Lower lobe of right lung (tissue), 2 donors: ENCODE data around the gene CCDC141. TPM values are rescaled to one million over a fixed set of nuclear protein-coding genes. Genes with fewer than 3 reads are reported as not detected.

Experiments used
- ATAC-seq, 2 donors: fragments of 200-7000 bp; cut with Tn5 transposase; one replicate each; pipeline ENCODE4 v1.9.1; 2020 to 2022; ENCODE audit warnings: mild to moderate bottlenecking in 2 of 2, moderate library complexity in 2 of 2
- DNase-seq: peaks from one replicate; pipeline ENCODE4 v3.0.0-alpha.2; 2020
- H3K27ac ChIP-seq: fragments of 200-600 bp; one replicate; pipeline ENCODE4 v1.8.0; 2022
- H3K27me3 ChIP-seq: fragments of 200-600 bp; one replicate; pipeline ENCODE4 v1.8.0; 2022; ENCODE audit warnings: low read depth
- H3K36me3 ChIP-seq: fragments of 200-600 bp; one replicate; pipeline ENCODE4 v1.8.0; 2022; ENCODE audit warnings: mild to moderate bottlenecking
- H3K4me1 ChIP-seq: fragments of 200-600 bp; one replicate; pipeline ENCODE4 v1.8.0; 2022
- H3K4me3 ChIP-seq: fragments of 200-600 bp; one replicate; pipeline ENCODE4 v1.8.0; 2022; ENCODE audit warnings: mild to moderate bottlenecking
- H3K9me3 ChIP-seq: fragments of 200-600 bp; one replicate; pipeline ENCODE4 v1.8.0; 2022
- intact Hi-C: fragments of 100-400 bp; cut with DNase I; formaldehyde crosslinking; loops from one replicate; pipeline ENCODE4 v1.11.0; 2022
- total RNA-seq: library from RNA; stranded (reverse); fragmentation: NEBNext Ultra II Directional; extraction: Animal tissue kit (Norgen Biotek cat#: 25700); gene quantifications from one replicate; pipeline ENCODE4 v1.2.1, GENCODE V29; 2021
- TF ChIP-seq, protein P1 (sequence below): fragments of 200-600 bp; IDR thresholded peaks from one replicate; pipeline ENCODE4 v1.8.0; 2022; ENCODE audit warnings: antibody characterized with exemption, mild to moderate bottlenecking
- donor health status: DM: no; HTN: yes; CAD: no; lungs with severe emphysema.

The CCDC141 gene
- total RNA-seq, 1 donor from 2014 or later, result 40.5 TPM

DNA sequence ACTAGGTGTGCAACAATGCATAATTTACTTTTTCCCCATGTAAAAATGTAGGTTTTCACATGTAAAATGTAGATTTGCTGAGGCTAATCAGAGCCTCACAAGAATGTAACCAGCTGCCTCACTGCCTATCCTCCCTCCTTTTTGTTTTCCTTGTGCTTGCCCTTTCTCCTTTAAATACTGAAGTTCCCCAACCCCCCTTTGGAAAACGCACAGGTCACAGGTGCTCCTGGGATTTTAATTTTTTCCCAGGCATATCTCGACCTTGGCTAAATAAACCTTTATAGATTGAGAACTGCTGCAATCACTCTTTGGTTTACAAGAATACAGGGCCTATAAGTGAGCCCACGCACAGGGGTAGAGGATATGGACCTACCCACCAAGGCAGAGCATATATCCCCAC is 165.5 kb downstream of the CCDC141 start:
- Histone ChIP-seq H3K27me3 (no peaks in the 10 kb centered on the region), H3K9me3 (no peaks in the 10 kb centered on the region), H3K4me3 (no peak overlapping the region), H3K4me1 (no peaks in the 10 kb centered on the region), H3K27ac (no peak overlapping the region), H3K36me3 (no peaks in the 10 kb centered on the region)
- DNase-seq (no peak), ATAC-seq (no peak)
- intact Hi-C loops, result no loop called here
- TF ChIP-seq, protein P1, sequence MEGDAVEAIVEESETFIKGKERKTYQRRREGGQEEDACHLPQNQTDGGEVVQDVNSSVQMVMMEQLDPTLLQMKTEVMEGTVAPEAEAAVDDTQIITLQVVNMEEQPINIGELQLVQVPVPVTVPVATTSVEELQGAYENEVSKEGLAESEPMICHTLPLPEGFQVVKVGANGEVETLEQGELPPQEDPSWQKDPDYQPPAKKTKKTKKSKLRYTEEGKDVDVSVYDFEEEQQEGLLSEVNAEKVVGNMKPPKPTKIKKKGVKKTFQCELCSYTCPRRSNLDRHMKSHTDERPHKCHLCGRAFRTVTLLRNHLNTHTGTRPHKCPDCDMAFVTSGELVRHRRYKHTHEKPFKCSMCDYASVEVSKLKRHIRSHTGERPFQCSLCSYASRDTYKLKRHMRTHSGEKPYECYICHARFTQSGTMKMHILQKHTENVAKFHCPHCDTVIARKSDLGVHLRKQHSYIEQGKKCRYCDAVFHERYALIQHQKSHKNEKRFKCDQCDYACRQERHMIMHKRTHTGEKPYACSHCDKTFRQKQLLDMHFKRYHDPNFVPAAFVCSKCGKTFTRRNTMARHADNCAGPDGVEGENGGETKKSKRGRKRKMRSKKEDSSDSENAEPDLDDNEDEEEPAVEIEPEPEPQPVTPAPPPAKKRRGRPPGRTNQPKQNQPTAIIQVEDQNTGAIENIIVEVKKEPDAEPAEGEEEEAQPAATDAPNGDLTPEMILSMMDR, result no peak

DNA sequence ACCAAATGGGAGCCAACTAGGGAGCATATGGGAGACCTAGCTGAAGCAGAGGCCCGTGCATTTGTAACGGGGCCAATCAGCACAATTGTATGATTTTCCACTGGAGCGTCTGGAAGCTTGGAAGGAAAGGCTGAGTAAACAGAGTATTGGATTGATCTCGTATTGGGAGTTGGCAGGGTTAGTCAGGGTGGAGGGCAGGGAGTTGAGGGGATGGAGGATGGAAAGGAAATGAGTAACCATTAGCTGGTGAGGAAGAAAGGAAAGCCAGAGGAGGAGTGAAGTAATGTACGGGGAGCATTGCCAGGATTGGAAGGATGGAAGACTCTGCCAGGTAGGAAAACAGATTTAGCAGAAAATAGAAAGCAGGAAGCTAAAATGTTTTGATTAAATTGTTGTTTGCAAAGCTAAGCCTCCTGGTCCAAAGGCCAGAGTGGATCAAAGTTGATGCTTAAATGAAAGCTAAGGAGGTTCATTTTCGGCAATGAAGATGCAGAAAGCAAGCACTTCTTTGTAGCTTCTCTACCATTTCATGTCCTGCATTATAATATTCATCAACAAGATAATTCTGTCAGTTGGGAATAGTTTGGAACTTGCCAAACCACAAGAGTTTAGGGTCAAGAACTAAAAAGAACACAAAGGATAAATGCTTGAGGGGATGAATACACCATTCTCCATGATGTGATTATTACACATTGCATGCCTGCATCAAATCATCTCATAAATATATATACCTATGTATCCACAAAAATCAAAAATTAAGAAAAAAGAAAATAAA is 167.1 kb downstream of the CCDC141 start:
- TF ChIP-seq, protein P1, result no peak
- ATAC-seq (no peak), DNase-seq (no peak)
- intact Hi-C loops, result no loop called here
- Histone ChIP-seq H3K9me3 (no peaks in the 10 kb centered on the region), H3K4me3 (no peak overlapping the region), H3K4me1 (no peaks in the 10 kb centered on the region), H3K36me3 (no peaks in the 10 kb centered on the region), H3K27ac (no peak overlapping the region), H3K27me3 (no peaks in the 10 kb centered on the region)

DNA sequence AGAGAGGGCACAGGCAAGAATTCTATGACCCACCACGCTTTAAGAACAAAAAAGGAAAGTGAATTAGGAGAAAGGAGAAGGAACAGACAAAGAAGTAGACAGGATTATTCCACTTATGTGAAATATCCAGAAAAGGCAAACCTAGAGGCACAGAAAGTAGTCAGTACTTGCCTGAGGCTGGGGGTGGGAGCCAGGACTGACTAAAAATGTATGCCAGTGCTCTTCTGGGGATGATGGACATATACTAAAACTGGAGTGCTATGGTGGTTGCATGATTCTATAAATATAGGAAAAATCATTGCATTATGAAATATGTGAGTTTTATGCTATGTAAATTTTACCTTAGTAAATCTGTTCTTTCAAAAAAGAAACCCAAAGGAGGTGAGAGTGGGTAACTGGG is 168.9 kb downstream of the CCDC141 start:
- no peak for DNase-seq
- TF ChIP-seq, protein P1, result no peak
- Histone ChIP-seq H3K4me1 (no peaks in the 10 kb centered on the region), H3K27ac (no peak overlapping the region), H3K9me3 (no peaks in the 10 kb centered on the region), H3K27me3 (no peaks in the 10 kb centered on the region), H3K36me3 (no peaks in the 10 kb centered on the region), H3K4me3 (no peak overlapping the region)
- no peak for ATAC-seq
- intact Hi-C loops, result no loop called here

DNA sequence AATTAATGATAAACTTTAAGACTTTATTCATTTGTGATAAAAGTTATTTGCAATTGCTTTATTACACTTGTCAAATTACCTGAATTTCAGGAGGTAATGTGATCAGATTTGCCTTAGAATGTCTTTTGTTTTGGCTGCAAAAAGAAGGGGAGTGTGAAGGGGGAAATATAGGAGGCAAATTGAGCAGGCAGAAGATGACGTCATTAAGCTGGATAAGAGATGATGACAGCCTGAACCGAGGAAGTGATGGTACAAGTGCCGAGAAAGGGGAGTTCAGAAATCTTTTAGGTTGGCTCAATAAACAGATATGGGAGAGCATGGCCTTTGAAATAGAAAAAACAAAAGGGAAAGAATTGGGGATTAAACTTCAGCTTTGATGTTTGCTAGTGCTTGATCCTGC is 169.7 kb downstream of the CCDC141 start:
- DNase-seq, result no peak
- no peak overlapping the region for H3K4me3 ChIP-seq
- intact Hi-C loops, result no loop called here

DNA sequence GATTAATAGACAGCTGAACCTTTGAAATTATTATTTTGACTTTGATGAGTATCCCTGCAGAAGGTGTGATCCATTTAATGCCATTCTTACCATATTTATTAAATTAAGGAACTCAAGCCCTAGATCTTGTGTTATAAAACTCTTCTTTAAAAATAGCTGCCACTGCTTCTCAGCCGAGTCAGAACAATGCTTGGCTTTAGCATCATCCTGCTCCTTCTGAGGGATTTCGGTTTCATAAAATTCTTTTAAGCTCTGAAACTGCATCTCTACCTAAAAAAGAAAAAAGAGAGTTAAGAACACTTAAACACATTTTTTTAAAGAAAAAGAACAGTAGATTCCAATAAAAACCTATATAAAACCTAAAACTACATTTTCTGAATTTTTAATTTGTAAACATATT is 172.1 kb downstream of the CCDC141 start:
- H3K36me3 ChIP-seq, result no peaks in the 10 kb centered on the region
- ATAC-seq, result no peak
- H3K27me3 ChIP-seq, result no peaks in the 10 kb centered on the region
- intact Hi-C loops, result no loop called here
- no peaks in the 10 kb centered on the region for H3K4me1 ChIP-seq
- no peak overlapping the region for H3K4me3 ChIP-seq
- TF ChIP-seq, protein P1, result no peak
- H3K27ac ChIP-seq, result no peak overlapping the region
- no peak for DNase-seq
- no peaks in the 10 kb centered on the region for H3K9me3 ChIP-seq

More for the DNA sequence above, 169.7 kb downstream of the CCDC141 start:
- TF ChIP-seq, protein P1, result no peak
- Histone ChIP-seq H3K9me3 (no peaks in the 10 kb centered on the region), H3K27ac (no peak overlapping the region), H3K27me3 (no peaks in the 10 kb centered on the region), H3K4me1 (no peaks in the 10 kb centered on the region), H3K36me3 (no peaks in the 10 kb centered on the region)
- no peak for ATAC-seq
